AML-193 (cell line): ENCODE data around the gene RBBP7.

Source experiments
- DNase-seq, 2 experiments: peaks; one replicate each; lab custom pipeline; 2025; lab: John Stamatoyannopoulos, UW

The RBBP7 gene

DNA sequence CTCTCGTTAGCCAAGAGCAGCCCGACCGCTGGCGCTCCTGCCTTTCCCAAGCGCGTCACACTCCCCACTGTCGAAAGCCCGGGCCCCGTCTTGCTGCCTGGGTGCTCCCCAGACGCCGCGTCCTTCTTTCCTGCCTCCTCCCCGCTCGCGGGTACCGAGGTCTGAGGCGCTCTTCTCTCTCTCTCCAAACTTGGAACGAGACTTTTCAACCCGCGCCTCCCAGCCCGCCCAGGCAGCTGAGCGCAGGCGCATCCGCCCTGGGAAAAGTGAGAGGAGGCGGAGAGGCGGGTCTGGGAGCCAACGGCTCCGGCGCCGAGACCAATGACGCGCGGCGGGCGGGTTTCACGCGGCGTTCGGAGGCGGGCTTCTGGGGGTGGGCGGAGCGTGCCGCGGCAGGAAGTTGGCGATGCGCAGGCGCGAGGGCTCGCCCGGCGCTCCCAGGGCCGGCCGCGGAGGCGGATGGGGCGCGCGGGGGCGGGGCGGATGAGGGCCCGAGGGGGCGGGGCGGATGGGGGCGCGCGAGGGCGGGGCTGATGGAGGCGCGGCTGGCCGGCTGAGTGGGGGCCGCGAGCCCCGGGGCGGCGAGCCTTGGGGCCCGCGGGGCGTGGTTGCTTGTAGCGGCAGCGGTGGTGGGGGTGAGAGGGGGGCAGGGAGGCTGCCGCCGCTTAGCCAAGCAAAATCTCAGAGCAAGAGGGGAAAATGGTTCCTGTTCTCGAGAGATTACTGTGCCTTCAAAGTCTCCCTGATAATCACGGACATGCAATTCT is at the start of gene RBBP7:
RBBP7 (minus strand) TSS at position 268 of the 767 bp plus-strand sequence. CDS start 309 bp downstream, outside the sequence.
- DNase-seq: peak; percentile 70 to 78

DNA sequence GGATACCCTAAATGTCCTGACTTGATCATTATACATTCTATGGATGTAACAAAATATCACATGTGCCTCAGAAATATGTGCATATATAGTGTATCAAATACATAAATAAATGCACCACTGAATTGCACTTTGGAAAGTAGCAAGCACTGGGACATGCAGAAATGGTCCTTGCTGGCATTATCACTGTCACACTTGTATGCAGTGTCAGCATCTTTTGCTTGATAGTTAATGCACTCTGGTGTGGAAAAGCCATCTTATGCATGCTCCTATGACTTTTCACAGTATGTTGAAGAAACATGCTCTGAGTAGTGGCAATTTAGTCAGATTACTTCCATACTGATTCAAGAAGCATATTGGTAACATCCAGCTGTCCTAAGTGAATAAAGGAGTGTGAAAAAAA is 48.8 kb upstream of the RBBP7 start:
- no peak for DNase-seq

DNA sequence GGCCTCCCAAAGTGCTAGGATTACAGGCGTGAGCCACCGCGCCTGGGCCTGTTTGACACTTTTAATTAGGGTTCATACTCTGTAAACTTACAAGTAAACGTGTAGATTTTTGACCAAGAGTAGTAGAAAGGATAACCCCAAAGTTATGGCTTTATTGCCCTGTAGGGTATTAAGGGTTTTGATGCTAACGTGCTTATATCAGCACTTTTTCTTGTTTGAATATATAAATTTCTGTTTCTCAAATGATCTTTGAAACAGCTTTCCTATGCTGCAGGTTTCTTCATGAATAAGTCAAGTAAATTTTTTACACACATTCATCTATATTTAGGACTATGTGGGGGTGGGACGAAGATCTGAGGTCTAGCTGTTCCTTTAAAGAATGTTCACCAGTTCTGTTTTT is 47.0 kb upstream of the RBBP7 start:
- DNase-seq: no peak

DNA sequence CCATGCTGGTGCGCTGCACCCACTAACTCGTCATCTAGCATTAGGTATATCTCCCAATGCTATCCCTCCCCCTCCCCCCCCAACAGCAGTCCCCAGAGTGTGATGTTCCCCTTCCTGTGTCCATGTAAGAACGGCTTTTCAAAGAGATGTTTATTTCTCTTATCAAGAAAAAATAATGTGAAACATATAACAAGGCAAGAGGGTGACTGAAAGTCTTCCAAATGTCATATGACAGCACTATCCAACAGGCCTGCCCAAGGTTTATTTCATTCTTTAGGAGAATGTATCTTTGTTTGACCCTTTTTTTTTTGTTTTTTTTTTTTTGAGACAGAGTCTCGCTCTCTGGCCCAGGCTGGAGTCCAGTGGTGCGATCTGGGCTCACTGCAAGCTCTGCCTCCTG is 46.4 kb upstream of the RBBP7 start:
- DNase-seq: no peak

DNA sequence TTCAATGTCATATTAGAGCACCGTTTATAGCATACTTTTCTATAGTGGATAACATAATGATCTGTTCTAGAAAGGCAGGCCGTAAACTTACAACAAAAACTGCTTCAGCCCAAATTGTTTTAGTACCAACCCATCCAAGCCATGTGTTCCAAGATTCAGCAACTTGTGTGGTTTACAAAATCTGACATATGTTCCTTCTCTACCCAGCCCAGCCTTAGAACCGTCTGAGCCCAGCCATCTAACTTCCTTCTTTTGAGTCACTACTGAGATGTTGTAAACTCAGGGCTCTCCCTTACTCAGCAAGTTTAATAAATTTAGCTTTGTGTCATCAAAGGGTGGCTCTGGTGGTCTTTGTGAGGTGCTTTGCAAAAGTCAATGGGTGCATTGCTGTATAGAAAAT is 43.9 kb upstream of the RBBP7 start:
- peak; percentile 49 to 53 for DNase-seq

DNA sequence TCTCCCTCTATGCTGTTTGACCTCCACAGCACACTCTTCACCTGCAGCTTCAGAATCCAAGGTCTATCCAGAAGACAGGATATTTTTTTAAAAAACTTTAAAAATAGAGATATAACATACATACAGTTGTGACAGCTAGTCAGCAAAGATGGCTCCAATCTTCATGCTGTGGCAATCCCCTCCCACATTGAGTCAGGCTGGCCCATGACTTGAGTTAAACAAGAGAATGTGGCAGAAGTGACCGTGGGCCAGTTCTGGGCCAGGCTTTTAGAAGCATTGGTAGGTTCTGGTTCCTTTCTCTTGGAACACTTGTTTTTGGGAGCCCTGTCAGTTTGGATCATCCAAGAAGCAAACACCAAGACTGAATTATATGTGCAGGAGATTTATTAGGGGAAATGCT is 40.2 kb upstream of the RBBP7 start:
- DNase-seq: no peak

DNA sequence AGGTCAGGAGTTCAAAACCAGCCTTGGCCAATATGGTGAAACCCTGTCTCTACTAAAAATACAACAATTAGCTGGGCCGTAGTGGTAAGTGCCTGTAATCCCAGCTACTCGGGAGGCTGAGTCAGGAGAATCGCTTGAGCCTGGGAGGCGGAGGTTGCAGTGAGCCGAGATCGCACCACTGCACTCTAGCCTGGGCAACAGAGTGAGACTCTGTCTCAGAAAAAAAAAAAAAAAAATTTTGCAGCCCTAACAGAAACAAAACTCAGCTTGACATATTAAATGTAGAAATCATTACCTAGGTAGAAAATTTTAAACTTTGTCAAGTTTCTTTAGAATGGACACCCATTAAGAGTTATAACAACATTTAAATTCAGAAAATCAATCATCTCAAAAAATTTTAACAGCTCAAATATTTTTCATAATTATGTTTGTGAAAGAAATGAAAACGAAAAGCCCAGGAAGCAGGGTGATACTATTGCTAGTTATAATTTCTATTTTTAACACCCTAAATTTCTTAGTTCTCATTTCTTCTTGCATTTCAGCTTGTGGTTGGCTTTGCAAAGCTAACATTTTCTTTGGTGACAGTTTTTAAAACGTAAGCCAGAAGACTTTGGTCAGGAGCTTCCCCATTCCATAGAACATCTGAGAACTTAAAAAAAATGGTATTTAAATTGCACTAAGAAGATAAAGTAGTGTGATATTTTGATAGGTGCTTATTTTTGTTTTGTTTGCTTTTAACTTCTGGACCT is 33.3 kb upstream of the RBBP7 start:
- peak; percentile 36 to 54 for DNase-seq

DNA sequence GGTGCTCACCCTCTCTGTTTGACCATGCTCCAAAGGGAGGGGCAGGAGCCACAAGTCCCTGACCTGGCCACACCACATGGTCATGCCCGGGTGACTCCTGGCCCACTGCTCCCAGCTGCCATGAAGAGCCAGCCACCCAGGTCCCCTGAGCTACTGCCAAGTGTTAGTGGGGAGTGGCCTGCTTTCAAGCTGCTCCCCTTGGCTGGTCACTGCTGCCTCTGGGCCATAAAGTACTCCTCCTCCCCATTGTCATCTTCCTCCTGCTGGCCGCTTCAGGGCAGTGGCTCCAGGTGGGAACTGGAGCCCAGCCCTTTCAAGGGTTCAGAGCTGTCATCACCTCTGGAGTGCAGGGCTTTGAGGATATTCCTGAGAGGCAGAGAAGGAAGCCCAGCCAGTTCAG is 27.3 kb upstream of the RBBP7 start:
- no peak for DNase-seq

DNA sequence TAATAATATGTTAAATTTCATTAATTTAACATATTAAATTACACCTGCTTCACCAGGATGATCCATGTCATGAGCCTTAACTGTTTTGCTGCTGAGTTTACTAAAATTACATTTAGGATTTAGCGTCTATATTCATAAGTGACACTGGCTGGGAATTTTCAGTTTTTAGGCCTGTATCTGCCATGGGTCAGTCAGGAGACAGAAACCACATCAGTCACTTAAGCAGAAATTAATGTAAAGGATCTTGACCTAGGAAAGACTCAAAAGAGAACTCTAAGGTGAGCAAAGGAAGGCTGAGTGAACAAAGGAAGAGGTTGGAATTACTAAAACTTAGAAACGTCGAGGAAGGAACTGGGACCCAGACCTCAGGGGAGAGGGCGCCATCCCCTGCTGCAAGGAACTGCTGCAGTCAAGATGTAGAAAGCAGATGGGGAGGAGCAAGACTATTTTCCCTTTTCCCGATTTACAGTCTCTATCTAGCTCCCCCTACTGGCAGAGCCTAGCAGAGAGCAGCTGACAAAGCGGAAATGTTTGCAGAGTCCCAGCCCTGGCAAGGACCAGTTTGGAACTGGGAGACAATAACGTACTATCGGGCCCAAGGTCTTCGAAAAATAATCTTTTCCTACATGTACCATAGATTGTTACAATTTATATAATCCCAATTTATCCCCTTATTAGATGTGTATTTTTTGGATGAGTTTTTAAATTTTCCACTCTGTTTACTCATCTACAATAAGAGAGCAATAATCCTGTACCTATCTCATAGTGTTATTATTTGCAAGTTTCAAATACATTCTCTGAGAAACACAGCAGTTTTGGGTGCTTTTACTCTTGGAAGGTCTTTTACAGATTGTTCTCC is 22.6 kb upstream of the RBBP7 start:
- peak; percentile 70 to 76 for DNase-seq

DNA sequence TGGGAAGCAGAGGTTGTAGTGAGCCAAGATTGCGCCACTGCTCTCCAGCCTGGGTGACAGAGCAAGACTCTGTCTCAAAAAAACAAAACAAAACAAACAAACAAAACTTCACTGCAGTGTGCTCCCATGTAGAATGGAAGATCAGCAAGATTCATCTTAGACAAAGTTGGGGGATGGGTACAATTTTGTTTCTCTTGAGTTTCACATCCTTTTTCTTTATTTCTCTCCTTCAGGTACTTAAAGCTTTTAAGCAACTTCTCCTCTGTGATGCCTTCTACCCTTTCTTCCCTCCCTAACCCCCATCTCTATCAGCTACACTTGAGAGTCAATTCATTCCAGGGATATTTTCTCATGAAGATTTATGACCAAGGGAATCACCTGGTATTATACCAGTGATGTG is 15.5 kb upstream of the RBBP7 start:
- DNase-seq: no peak

DNA sequence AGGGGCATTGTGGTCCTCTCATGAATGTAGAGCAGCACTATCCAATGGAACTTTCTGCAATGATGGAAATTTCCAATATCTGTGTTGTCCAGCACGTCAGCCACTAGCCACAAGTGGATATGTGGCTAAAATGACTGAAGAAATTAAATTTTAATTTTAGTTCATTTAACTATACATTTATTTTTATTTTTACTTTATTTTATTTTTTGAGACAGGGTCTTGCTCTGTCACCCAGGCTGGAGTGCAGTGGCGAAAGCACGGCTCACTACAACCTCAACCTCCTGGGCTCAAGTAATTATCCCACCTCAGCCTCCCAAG is 13.3 kb upstream of the RBBP7 start:
- no peak for DNase-seq

DNA sequence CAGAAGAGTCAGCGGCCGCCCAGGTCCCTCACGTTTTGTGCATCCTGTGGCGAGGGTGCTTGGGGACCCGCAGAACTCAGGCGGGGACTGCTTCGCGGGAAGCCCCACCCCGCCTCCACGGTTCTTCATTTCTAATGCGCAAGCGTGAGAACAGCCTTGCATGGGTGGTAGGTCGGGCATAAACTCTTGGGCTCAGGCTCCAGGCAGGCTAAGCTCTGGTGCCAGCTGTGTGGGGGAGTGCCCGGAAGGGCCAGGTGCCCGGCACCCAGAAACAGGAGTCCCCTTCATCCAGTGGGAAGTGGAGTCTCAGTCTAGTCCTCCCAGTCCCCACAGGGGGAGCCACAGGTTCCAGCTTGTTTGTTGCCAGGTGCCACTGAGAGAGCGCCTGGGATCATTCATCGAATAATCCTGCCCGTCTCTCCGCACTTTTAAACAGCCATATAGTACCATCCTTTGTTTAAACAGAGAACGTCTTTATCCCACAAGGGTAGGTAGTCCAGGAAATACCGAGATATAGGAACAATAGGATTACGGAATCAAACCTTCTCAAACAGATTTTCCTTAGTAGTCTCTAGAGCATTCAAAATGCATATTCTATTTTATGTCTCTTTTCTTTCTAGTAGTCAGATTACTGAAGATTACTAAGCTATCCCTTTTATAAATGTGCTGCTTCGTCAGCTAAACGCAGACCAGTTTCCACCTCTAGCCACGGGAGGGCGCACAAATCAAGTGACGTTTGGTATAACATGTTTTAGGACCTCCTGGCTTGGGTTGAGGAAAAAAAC is 12.7 kb upstream of the RBBP7 start:
- DNase-seq: peak; percentile 27 to 42

DNA sequence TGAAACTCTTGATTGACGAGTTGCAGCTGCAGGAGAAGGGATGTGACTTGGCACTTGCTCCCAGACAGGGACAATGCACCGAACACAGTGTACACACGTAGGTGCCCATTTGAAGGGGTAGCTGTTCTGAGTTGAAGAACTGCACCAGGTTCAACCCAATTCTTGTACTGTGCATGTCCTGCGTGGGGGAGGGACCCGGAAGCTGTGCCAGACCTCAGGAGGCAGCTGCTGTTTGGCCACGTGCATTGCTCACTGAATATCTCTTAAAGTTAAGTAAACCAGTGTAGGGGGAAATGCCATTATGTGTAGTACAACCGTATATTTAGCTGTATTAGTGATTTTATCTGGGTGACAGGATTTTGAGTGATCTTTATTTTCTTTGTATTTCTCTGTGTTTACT is 12.0 kb upstream of the RBBP7 start:
- DNase-seq: peak; percentile 3 to 9

DNA sequence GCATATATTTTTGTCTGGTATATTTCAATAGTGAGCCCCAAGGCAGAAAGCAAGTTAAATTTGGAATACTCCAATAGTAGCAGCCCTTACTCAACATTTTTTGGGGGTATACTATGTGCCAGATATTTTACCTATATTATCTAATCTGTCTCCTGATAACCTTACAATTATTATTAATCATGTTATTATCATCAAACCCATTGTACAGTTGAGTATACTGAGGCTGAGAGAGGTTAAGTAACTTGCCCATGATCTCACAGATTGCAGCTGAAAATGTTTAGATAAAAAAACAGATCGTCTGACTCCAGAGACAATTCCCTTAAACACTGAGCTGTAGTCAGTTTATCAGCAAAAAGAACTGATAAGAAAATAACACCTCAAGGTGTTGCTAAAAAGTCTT is 6.5 kb upstream of the RBBP7 start:
- no peak for DNase-seq

DNA sequence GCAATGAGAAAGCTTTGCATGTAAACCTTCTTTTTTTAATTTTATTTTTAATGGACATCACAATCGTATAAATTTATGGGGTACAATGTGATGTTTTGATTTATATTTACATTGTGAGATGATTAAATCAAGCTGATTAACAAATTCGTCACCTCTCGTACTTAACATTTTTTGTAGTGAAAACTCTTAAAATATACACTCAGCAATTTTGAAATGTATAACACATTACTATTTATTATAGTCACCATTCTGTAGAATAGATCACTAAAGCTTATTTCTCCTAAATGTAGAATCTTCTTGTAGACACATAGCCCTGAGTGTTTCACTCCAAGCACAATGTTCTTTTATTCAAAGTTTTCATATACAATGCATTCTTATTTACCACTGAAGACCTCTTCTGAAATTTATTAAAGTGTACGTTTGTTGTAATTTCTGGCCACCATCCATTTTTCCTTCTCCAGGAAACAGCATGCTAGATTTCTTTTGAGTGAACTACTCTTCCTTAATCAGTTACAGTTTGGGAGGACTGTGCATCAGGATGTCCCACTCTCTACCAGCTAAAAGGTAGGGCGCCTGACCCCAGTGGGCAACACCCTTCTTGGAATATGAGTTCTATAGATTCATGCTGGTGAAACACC is 4.4 kb upstream of the RBBP7 start:
- no peak for DNase-seq

DNA sequence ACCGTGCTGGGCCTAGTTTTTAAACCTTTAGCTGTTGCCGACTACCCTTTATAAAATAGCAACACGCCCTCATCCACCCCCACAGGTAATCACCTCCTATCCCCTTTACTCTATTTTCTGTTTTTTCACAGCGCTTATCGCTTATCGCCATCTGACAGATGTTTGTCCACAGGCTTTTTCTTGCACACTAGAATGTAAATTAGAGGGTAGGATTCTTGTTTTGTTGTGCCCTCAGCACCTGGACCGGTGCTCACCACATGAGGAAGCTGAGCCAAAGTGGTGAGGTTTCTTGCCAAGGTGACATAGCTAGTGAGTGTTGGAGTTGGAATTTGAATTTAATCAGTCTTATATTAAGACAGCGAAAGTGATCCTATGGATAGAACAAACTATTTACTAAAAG is 2.9 kb upstream of the RBBP7 start:
- no peak for DNase-seq

DNA sequence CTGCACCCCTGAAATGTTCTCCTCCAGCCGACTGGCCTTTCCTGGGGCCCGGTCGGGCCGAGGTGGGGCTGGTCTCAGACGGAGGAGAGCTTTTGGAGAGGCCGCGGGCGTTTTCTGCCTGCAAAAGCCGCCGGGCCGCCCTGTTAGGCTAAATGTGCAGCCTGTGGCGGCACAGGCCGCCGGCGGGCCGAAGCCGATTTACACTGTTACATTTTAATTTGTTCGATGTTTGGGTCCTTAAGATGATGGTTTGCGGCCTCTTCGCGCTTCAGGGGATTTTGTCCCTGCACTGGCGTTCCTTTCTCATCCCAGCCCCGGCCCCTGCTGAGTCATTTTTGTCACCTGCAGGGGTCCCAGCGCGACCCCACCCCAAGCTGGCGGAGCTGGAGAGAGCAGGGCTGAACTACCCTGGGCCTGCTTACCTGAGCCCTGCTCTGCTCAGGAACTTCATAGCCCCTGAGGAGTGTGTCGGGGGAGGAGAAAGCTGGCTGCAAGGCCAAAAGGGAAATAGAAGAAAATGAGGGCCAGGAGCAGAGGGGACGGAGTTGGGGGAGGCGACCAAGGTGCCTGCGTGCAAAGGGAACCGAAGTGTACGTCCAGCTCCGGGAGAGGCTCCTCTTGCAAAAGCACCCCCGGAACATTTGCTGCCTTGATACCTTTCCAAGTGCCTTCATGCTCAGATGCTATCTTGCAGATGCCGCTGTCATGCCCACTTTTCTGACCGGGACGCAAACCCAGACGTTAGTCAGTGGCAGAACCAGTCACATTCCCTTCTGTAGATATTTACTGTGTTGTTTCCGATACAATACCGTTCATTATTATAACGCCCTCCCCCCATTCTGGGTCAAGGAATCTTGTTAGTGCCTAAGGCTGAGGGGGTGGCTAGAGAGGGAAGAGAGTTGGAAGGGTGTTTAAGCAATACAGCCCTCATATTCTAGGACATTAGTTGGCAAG is 977 bp upstream of the RBBP7 start:
- DNase-seq: peak in 1 of 2 experiments; percentile 3

DNA sequence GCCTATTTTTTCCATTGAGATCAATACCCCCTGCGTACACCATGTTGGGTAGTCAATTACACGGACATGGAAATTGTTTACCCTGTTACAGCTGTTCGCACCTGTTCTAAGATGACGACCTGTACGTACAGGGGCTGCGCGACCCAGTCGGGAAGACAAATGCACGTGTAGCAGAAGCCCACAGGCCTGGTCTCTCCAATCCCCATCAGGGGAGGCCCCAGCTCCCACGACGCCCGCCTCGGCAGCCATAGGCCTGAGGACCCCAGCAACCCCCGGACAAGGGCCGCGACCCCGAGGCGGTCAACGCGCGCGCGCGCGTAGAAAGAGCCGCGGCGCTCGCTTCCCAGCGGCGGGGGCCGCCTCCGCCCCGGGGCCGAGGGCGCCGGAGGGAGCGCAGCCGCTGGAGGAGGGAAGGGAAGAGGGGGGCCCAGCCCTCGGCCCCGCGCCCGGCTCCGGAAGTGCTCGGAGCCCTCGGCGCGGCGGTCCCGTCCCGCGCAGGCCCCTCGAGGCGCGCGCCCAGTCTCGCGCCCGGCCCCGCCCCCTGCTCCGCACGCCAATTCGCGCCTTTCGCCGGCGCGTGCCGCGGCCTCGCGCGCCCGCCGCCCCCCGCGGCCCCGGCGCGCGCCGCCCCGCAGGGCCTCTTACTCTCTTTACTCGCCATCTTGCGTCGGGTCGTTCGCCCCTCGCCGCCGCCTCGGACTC is 618 bp downstream of the RBBP7 start:
- DNase-seq: peak in 1 of 2 experiments; percentile 2

DNA sequence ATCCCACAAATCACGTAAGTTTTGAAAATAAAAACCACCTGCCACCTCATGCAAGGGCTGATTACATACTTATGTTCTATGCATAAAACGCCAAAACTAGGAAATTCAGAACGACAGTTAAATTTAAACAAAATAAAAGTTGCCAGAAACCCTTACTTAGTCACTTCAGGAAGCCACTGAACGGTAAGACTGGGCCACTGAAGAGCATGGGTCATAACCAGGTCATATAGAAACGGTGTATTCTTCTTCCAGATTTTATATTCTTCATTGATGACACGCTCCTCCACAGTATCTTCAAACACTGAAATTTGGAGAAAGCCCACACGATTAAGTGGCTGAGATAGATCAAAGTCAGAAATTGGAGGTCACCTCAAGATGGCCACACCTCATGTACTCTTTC is 1.2 kb downstream of the RBBP7 start:
- no peak for DNase-seq

DNA sequence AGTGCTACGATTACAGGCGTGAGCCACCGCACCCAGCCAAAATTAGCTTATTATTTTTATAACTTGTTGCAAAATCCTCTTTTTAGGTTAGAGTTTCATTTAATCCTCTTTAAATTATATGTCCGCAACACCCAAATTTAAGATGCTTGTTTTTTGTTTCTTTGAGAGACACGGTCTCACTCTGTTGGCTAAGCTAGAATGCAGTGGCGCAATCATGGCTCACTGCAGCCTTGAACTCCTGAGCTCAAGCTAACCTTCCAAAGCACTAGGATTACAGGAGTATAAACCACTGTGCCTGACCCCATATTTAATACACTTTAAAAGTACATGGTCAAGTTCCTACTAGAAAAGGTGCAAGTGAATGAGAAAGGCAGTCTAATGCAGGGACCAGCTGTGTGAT is 2.2 kb downstream of the RBBP7 start:
- no peak for DNase-seq
